HG03558 (cell line): ENCODE measurements around the gene CCZ1B.
"Not testable (repeated sequence)": the region's sequence is repeated elsewhere in the genome, so short reads cannot be mapped to it uniquely, and the experiment has no call there.

Source experiments
- ATAC-seq: cut with Tn5 transposase; IDR thresholded peaks from one replicate; pipeline ENCODE4 v1.9.1; 2021; ENCODE audit warnings: moderate number of reproducible peaks; ENCODE audit not compliant: unreplicated experiment; ENCODE audit errors: extremely low read depth

CCZ1B gene

GRCh38 chr7:6753964-6754363, 72.1 kb downstream of the CCZ1B start, which contains the start of gene RSPH10B2:
Gene RSPH10B2 (plus strand): TSS chr7:6754103. CDS start chr7:6757678, 3,575 bp downstream.
- ATAC-seq = not testable (repeated sequence)

- not testable (repeated sequence) for ATAC-seq
These were observed 75.9 kb downstream of the CCZ1B start for GRCh38 chr7:6750173-6750572.

GRCh38 chr7:6749335-6749734, 76.7 kb downstream of the CCZ1B start:
- not testable (repeated sequence) for ATAC-seq
